ENCODE results near the gene NKTR. TPM values are rescaled to one million over a fixed set of nuclear protein-coding genes. Genes with fewer than 3 reads are reported as not detected.

Gene NKTR
- total RNA-seq, 4 donors from 2014 or later, result 119 to 361 (median 164) TPM

GRCh38 chr3:42605546-42606173 is 5.2 kb downstream of the NKTR start:
- Histone ChIP-seq H3K9me3 (no peaks in the 10 kb centered on the region), H3K27ac (no peak overlapping the region), H3K27me3 (no peaks in the 10 kb centered on the region), H3K36me3 (no peaks in the 10 kb centered on the region), H3K4me3 (no peak overlapping the region), H3K4me1 (no peaks in the 10 kb centered on the region)
- DNase-seq, result no peak
- TF ChIP-seq POLR2A (IDR thresholded peaks at IDR 0.05), result no peak
- no peak for TF ChIP-seq CTCF (IDR thresholded peaks at IDR 0.05)
- intact Hi-C loops (cut with DNase I; ENCODE audit: low total_unique reads), result loop anchor here (10.0 kb wide), 1 partner anchor 49 kb away; the partner anchor contains the start of gene ZBTB47

GRCh38 chr3:42608581-42608980 is 8.1 kb downstream of the NKTR start:
- Histone ChIP-seq H3K9me3 (no peaks in the 10 kb centered on the region), H3K4me1 (no peaks in the 10 kb centered on the region), H3K27me3 (no peaks in the 10 kb centered on the region), H3K4me3 (no peak overlapping the region), H3K36me3 (no peaks in the 10 kb centered on the region), H3K27ac (peak overlapping the region in 1 of 2 donors; percentile 78)
- no peak for TF ChIP-seq POLR2A (IDR thresholded peaks at IDR 0.05)
- no peak for TF ChIP-seq CTCF (IDR thresholded peaks at IDR 0.05)
- intact Hi-C loops (cut with DNase I; ENCODE audit: low total_unique reads), result loop anchor here (10.0 kb wide), 1 partner anchor 46 kb away; the partner anchor contains the start of gene ZBTB47
- peak in 1 of 2 donors; percentile 32 for DNase-seq

GRCh38 chr3:42610976-42611375 is 10.5 kb downstream of the NKTR start:
- DNase-seq, result no peak
- Histone ChIP-seq H3K4me1 (no peaks in the 10 kb centered on the region), H3K9me3 (no peaks in the 10 kb centered on the region), H3K4me3 (no peak overlapping the region), H3K27me3 (no peaks in the 10 kb centered on the region), H3K27ac (peak overlapping the region; percentile 1 to 78), H3K36me3 (no peaks in the 10 kb centered on the region)
- intact Hi-C loops (cut with DNase I; ENCODE audit: low total_unique reads), result no loop called here
- TF ChIP-seq POLR2A (IDR thresholded peaks at IDR 0.05), result no peak
- TF ChIP-seq CTCF (IDR thresholded peaks at IDR 0.05), result no peak

- DNase-seq, result no peak
- intact Hi-C loops (cut with DNase I; ENCODE audit: low total_unique reads), result no loop called here
- no peak for TF ChIP-seq CTCF (IDR thresholded peaks at IDR 0.05)
- no peak for TF ChIP-seq POLR2A (IDR thresholded peaks at IDR 0.05)
- Histone ChIP-seq H3K4me1 (no peaks in the 10 kb centered on the region), H3K36me3 (no peaks in the 10 kb centered on the region), H3K27me3 (no peaks in the 10 kb centered on the region), H3K27ac (peak overlapping the region in 1 of 2 donors; percentile 78), H3K9me3 (no peaks in the 10 kb centered on the region), H3K4me3 (no peak overlapping the region)
Measured at GRCh38 chr3:42612217-42612616, 11.7 kb downstream of the NKTR start.

- Histone ChIP-seq H3K27ac (peak overlapping the region in 1 of 2 donors; percentile 78), H3K27me3 (no peaks in the 10 kb centered on the region), H3K4me1 (no peaks in the 10 kb centered on the region), H3K36me3 (no peaks in the 10 kb centered on the region), H3K4me3 (no peak overlapping the region), H3K9me3 (no peaks in the 10 kb centered on the region)
- no peak for TF ChIP-seq CTCF (IDR thresholded peaks at IDR 0.05)
- no peak for TF ChIP-seq POLR2A (IDR thresholded peaks at IDR 0.05)
- no peak for DNase-seq
- intact Hi-C loops (cut with DNase I; ENCODE audit: low total_unique reads), result no loop called here
Measured at GRCh38 chr3:42612928-42613327, 12.4 kb downstream of the NKTR start.
